Measurements from ENCODE around the gene ATP7B.

Gene ATP7B

DNA sequence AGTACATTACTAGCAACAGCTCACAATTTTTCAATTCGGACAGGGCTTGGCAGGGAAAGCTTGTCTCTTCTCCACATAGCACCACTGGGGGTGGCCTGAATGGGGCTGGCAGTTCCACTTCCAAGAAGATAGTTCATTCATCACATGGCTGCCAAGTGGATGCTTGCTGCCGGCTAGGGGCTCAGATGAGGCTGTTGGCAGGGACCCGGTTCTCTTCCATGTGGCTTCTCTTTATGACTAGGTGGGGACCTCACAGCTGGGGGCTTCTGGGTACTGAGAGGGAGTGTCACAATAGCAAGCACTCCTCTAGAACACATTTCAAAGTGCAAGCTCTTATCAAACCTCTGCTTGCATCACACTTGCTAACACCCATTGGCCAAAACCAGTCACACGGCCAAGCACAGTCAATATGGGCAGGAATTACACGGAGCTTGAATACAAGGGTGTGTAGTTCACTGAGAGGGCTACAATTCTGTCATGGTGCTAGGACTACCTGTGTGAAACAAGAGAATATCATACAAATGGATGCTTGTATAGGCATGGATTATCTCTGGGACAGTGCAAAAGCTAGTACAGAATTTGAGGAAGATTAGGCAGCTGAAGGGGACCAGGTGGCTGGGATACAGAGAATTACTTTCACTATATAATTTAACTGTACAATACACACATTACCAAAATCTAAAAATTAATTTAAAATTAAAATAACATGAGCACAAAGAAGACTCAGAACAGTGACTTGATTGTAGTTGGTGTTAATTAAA lies 32.3 kb downstream of the ATP7B start:
- DNase-seq (ENCODE audit: low read depth) = no peak

DNA sequence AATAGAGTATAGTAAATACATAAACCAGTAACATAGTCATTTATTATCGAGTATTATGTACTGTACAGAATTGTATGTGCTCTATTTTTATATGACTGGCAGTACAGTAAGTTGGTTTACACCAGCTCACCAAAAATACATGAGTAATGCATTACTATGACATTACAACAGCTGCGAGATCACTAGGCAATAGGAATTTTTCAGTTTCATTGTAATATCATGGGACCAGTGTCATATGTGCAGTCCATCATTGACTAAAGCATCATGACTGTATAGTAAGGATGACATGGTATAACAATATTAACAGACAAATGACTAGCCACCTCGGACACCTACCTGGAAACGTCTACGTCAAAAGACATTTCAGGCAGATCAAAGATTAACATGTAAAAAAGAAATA lies 33.6 kb downstream of the ATP7B start:
- DNase-seq (ENCODE audit: low read depth) = no peak

DNA sequence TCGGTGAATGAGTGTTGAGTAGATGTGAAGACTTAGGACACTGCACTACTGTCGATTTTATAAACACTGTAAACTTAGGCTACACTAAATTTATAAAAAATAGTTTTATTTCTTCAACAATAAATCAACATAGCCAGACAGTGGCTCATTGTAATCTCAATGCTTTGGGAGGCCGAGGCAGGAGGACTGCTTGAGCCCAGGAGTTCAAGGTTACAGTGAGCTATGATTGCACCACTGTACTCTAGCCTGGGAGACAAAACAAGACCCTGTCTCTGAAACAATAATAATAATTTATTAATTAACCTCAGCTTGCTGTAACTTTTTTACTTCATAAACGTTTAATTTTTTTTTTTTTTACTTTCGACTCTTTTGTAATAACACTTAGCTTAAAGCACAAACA lies 34.4 kb downstream of the ATP7B start:
- no peak for DNase-seq (ENCODE audit: low read depth)

DNA sequence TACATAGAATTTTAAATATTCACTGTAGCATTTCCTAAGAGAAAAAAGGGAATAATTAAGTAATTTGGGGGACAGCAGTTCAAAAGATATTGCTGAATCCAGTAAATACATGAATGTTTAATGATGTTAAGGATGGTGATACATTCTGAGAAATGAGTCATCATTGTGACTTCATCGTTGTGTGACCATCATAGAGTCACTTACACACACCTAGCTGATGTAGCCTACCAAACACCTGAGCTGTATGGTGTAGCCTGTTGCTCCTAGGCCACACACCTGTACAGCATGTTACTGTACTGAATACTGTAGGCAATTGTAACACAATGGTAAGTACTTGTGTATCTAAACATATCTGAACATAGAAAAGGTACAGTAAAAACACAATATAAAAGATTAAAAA lies 34.8 kb downstream of the ATP7B start:
- no peak for DNase-seq (ENCODE audit: low read depth)

DNA sequence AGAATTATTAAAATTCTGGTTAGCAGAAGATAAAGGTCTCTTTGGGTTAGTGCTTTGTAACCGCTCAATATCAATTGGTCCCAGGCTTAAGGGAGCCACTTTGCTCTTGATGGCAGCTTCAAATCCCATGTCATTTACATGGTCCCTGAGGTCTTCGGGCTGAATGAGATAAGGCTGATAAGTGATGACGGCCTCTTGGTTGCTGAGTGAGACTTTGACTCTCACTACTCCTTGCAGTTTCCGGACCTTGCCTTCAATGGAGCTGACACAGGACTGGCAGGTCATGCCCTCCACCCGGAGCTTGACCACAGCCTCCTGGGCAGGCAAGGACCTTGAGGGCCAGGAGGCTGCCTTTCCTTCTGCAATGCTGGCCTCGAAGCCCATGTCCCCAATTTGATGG lies 36.8 kb downstream of the ATP7B start:
- no peak for DNase-seq (ENCODE audit: low read depth)

DNA sequence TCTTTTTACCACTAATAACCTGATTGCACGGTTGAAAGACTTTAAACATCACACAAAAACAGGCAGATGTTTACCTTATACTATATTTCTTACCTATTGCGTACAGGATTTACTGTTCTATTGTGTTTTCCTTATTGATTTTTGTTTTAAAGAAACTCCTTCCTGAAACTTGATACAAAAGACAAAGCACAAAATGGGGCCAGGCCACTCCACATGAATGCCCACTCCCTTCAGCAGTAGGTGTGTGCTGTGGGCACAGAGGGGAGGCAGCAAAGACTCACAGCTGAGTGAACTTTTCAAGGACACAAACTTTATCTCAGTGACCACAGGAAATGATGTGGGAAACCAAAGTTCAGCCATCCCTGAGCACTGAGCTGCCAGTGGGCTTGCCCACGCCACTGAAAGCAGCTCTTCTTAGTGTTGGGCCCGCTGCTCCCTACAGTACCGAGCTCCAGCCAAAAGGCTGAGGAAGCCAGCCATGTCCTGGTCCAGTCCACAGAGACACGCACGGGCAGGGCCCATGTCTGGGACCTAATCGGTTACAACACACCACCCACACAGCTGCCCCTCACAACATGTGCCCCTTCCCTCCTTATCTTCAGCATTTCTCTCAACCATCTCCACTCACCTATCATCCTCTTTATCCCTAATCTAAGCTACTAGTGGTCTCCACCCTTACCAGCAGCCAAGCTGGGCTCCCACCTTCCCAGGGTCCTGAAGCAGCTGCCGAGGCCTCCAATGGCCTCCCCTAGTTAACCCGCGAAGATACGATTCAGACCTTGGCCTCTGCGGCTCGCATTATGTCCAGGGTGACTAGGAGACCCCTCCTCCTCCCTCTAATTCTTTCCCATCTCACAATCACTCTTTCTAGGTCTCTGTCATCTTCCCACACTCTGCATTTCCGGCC lies 39.5 kb downstream of the ATP7B start:
- no peak for DNase-seq (ENCODE audit: low read depth)

DNA sequence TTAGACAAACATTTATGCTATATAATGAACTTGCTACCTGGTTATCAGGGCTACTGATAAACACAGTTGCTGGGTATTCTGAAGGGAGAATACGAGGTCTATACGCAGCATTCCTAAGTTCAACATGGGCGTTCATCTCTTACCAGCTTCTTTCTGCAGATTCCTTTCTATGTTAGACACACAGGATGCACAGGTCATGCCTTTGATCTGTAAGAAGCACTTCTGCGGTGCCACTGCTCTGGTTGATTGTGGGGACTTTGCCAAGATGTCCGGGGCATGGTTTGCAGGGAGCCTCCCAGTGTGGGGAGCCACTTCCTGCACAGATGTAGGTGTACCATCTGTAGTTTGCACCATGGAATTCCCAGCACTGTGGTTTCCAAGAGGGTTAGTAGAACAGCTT lies 40.9 kb downstream of the ATP7B start:
- DNase-seq (ENCODE audit: low read depth) = no peak

DNA sequence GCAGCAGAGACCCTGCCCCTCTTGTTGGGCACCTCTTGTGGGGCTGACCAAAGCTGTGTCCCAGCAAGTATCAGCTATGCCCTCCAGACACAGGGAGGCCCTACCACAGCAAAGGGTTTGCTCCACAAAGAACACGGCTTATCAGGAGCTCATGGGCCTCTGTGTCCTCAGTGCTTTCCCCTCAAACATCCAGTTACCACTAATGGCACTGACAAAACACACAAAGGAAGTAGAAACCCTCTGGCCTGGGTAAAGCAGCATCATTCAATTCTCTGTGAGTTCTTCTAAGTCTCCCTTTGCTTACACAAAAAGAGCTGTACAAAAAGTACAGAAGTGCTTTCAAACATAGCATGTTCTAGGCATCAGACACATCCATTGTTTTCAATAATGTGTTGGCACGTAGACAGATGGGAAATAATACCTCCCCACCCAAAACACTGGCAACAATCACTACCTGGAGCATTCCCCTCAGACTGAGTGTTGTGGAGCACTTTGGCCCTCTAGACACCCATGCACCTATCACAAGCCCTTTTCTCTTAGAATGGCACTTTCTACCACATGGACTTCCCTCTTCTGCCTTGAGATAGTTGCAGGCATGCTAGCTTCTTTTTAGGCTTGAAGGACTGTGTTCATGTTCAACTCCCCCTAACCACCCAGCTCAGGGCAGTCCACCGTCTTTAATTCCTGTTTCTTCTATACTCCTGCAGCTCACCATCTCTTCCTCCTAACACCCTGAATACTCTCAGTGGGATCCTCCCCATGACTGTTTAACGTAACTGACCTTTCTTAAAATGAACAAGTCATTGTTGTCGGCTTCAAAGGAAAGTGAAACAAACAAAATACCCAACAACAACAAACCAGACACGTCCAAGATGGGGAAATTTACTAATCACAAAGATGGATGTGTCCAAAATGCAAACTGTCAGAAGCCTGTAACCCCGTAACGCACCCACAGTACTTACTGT lies 43.5 kb downstream of the ATP7B start:
- DNase-seq (ENCODE audit: low read depth) = no peak

DNA sequence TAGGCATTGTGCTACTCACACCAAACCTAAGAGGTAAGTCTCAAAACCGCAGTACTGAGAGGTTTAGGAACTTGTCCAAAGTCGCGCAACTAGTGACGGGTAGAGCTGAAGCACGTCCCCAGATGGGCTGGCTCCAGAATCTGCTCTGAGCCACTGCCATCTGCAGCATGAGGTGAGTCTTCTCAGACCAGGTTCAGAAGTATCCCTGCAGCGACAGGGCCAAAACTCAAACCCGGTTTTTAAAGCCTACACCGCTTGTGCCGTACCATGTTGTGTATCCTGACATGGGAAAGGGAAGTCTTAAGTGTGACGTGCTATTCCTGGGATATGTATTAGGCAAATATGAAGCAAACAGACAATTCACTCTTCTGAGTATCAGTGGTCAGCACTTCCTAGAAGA lies 45.1 kb downstream of the ATP7B start:
- no peak for DNase-seq (ENCODE audit: low read depth)

DNA sequence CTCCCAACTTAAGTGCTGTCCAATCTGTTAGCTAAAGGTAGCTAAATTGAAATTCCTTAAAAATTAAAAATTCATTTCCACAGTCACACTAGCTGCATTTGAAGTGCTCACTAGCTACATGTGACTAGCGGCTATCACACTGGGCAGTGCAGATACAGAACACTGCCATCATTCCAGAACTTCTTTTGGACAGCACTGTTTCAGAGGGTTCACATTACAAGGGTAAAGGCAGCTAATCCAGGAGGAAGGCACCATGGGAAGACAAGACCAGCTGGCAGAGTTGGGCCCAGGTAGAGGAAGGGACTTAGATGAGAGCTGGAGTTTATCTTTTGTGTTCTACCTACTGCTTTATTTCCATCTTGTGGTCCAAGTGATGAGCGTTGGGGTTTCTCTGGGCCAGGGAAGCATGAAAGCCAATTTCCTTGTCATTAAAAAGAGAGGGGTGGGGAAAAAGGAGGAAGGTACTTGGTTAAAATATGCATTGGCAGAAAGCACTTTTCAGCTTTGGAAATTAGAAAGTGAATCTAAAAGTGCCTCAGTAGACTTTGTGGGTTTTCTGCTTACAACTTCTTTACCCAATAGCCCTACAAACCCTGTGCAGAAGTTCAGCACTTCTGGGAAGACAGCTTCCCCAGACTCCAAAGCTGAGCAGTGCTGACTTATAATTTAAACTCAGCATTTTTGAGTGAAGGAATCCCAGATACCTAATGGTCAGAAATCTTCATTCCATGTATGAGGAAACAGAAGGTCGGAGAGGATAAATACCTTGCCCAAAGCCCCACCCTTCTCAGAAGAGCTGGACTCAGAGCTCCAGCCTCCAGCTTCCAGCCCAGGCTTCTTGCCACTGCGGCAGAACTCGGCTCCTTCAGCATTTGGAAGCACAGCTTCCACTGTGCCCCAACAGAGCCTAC lies 49.5 kb downstream of the ATP7B start:
- no peak for DNase-seq (ENCODE audit: low read depth)

DNA sequence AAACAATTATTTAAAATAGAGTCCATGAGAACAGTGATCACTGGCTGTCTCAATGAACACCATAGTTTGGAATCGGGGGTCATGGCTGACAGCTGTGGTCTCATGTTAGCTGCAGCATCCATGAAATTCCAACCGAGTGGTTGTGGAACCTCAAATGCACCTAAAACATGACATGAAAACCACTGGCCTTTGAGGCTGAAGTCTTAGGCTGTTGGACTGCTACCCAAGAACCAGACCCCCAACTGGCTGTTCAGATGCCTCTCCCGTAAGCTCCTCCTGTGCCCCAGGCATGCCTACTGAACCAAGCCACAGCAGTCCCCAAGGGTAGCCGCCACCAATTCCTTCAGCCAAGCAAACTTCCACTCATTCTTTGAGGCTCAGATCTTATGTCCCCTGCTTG lies 50.5 kb downstream of the ATP7B start:
- DNase-seq (ENCODE audit: low read depth) = no peak

DNA sequence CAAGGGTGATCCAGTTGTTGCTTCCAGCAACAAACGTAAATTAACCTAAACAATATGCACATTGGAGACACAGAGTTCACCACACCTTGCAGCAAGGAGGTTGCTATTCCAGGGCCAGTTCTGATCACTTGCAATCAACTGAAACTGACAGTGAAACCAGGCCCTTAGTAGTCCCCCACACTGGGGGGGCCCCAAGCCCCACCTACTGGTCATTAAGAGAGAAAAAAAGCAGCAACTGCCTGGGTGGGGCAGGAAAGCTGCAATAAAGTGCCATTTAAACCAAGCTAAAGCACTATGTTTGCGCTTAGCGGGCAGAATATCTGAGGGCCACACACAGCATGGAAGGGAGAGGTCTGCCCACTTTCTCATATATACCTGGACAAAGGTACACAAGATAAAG lies 51.5 kb downstream of the ATP7B start:
- no peak for DNase-seq (ENCODE audit: low read depth)

DNA sequence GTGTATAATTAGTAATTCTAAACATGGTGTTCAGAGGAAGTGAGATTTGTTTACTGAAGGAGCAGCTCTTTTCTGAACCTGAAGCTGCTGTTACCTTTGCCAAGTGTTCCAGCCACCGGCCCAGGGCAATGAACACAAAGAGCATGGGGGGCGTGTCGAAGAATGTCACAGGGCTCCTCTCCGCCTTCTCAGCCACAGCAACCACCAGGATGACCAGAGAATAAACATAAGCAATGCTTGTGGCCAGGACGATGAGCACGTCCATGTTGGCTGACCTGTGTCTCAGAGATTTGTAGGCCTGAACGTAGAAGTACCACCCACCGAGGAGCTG lies 53.1 kb downstream of the ATP7B start:
- DNase-seq (ENCODE audit: low read depth) = no peak

DNA sequence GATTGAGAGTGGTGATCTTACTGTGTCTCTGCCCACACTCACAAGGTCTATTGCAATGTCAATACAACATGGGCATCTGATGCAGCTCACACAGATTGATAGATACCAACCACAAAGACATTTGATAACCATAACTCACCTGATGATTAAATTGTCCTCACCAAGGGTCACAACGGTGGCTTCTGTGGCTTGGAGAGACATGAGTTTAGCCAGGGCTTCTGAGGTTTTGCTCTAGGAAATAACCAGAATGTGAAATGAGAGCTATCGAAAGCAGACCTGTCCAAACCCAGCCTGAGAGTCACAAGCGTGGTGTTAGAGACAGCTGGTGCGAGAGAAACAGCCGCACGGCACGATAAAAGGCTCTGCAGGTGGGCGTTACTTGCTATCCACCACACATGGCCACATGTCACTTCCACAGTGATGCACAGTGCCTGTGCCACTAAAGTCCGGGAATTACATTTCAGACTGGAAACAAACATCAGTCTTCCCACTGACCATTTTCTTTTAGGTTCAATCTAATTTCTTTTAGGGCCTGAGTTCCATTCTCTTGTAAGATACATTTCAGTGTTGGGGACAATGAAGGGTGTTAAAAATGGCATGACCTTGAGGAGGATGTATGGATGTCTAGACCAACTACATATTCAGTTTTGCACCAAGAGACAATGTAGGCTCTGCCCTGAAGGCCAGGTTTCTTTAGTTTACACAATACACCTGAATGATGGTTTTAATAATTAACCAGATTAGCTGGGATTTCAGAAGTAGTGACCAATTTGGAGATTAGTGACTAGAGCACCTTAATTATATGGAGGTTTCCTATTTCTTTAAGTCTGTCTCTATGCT lies 53.7 kb downstream of the ATP7B start:
- DNase-seq (ENCODE audit: low read depth) = no peak

DNA sequence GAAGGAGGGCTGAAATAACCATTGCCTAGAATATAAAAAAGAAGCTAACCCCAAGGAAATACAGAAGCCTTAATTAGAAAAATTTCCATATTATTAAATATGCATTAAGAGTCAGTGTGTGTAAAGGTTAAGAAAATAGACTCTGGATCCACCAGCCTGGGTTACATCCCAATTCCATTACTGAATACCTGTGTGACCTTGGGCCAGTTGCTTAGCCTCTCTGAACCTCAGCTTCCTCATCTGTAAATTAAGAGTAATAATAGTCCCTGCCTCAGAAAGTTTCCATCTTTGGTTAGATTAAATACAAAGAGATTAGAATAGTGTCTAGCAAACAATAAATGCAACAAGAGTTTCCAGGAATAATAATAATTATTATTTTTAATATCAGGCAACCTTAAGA lies 54.5 kb downstream of the ATP7B start:
- DNase-seq (ENCODE audit: low read depth) = no peak

DNA sequence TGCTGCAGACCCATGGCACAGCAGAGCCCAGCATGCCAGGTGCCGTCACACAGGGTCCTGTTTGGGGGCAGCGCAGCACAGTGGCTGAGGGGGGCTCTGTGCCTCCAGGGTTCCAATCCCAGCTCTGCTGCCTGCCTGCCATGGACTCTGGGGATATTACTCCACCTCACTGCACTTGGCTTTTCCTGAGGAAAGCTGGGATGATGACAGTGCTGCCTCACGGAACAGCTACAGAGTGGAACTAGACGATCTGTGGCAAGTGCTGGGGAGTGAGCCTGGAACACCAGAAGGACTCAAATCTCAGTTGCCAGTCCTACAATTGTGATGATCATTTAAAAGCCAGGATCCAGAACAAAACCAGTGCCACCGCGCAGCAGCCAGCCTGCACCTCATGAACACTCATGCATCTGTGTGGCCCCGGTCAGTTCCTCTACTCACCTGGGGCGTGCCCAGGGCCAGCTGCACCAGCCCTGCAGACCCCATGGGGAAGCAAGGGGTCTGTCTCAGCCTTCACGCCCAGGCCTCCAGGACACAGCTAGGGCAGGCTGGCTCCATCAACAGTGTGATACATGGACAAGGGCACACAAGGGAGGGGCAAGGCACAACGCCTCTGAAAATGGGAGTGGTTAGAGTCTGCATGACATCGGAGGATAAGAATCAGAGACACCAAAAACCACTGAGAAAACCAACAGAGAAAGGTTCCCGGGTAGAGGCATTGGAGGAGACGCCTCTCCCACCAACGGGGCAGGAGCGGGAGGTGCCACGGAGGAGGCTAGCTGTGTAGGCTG lies 55.2 kb downstream of the ATP7B start:
- DNase-seq (ENCODE audit: low read depth) = no peak

DNA sequence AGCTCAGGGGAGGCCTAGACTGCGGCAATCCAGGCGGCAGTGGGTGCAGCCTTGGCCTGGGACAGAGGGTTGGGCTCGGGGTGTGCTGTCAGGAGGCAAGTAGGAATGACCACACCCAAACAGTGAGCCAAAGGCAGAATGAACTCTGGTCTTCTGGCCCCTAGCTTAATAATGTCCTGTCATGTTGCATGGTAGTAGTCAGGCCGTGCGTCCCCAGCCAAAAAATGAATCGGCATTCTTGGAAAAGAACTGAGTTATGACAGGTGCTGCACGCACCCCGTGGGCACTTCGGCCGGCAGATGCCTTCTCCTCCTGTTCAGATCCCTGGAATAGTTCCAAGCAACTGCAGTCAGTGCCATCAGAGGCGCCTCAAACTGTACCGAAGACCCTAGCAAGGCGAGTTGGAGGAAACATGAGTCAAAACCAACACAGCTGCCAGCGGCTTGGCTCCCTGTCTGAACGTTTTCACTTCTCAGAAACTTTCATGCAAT lies 55.9 kb downstream of the ATP7B start:
- DNase-seq (ENCODE audit: low read depth) = no peak

DNA sequence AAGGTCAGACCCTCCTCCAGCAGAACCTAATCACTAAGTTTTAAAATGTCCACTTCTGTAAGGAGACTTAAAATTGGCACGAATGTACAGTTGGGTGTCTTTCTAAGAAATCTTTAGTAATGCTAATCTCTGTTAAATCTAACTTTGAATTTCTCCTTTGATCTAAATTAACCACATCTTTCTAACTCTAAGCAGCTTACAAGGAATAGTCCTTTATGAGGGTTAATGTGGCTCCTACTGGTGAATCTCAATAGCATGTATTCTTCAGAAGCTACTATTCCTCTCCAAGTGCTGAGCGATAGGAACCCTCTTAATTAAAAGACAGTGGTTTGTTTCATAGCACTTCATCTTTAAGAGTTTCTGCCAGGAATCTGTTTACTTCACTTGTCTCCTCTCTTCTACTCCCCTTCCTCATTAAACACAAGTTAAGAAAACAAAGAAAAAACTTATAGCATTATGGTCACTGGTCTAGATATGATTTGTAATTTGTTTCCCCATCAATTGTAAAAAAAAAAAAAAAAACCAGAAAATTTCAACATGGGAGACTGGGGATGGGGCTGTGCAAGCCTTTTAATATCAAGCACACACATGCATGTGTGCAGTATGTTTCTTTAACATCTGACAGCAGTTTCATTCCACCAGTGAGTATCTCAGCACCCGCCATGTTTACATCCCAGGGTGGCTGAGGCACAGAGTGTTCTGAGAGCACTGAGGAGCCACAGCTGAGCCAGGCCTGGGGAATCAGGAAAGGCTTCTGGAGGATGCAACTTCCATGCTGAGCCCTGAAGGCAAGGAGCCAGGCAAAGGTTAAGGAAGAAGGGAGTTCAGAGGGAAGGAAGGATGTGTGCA lies 57.7 kb downstream of the ATP7B start:
- no peak for DNase-seq (ENCODE audit: low read depth)

DNA sequence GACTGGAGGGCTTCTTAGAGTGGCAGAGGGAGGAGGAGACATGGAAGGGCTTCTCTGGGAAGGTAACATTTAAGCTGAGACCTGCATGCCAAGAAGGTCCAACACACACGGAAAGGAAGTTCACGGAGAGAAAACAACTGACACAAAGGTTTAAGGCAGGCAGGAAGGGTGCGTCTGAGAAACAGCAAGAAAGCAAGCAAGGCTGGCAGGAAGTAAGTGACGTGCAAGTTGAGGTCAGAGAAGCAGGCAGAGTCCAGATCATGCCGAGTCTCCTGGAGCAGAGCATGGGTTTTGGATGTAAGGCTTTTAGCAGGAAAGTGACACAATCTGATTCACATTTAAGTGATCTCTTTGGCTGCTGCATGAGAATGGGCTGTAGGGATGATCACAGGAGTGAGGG lies 60.5 kb downstream of the ATP7B start:
- DNase-seq (ENCODE audit: low read depth) = no peak

Data from stromal cell of bone marrow (primary cell).